ENCODE measurements around the gene MGAT3. TPM values are rescaled to one million over a fixed set of nuclear protein-coding genes. Genes with fewer than 3 reads are reported as not detected.
A peak's percentile ranks its signal among the peaks of the same experiment; 100 is the strongest.

Gene MGAT3
- total RNA-seq, result 10 to 100 TPM in 5 of 6 donors, 1 to 10 TPM in 1; 5.2 to 45.0 (median 26.0) TPM

GRCh38 chr22:39456522-39457197, at the start of gene MGAT3:
TSS of gene MGAT3 (plus strand) at chr22:39457012. CDS start at chr22:39487348, 30,336 bp downstream.
- Histone ChIP-seq H3K9me3 (no peaks in the 10 kb centered on the region), H3K4me1 (peaks cover 0 to 39% (median 9%) of the 10 kb centered on the region in 4 donors), H3K27ac (peak within 1 kb of the TSS; percentile 44 to 86 (median 66)), H3K4me3 (peak within 1 kb of the TSS; percentile 19 to 61 (median 55)), H3K36me3 (no peaks in the 10 kb centered on the region), H3K27me3 (peaks cover 0 to 22% (median 10%) of the 10 kb centered on the region in 4 donors)
- DNase-seq, result peak in 1 of 2 donors; percentile 84
- ATAC-seq (ENCODE audit: low FRiP score in 2 of 2), result no peak
- TF ChIP-seq CTCF (IDR thresholded peaks at IDR 0.05), result no peak
- TF ChIP-seq POLR2AphosphoS5 (IDR thresholded peaks at IDR 0.05), result no peak
- TF ChIP-seq EP300 (IDR thresholded peaks at IDR 0.05), result no peak
- WGBS, 2 donors, result 1 to 55% methylated on average over 29 to 52 of the region's 80 CpGs

- no peak overlapping the region for H3K4me3 ChIP-seq
- DNase-seq (no peak), ATAC-seq (ENCODE audit: low FRiP score in 2 of 2) (no peak)
- TF ChIP-seq CTCF (IDR thresholded peaks at IDR 0.05) (no peak), POLR2A (IDR thresholded peaks at IDR 0.05) (no peak), EP300 (IDR thresholded peaks at IDR 0.05) (no peak), POLR2AphosphoS5 (IDR thresholded peaks at IDR 0.05) (no peak)
- WGBS, 2 donors, result 73 to 77% methylated on average over 11 of the region's 11 CpGs
- H3K27me3 ChIP-seq, result no peaks in the 10 kb centered on the region
- peaks cover 0 to 6% (median 0%) of the 10 kb centered on the region in 4 donors for H3K36me3 ChIP-seq
- H3K4me1 ChIP-seq, result peaks cover 7 to 30% (median 13%) of the 10 kb centered on the region in 4 donors
- H3K9me3 ChIP-seq, result no peaks in the 10 kb centered on the region
- no peak overlapping the region for H3K27ac ChIP-seq
Observed at GRCh38 chr22:39408173-39408572, 48.6 kb upstream of the MGAT3 start.

GRCh38 chr22:39408807-39409206, 48.0 kb upstream of the MGAT3 start:
- DNase-seq (no peak), ATAC-seq (ENCODE audit: low FRiP score in 2 of 2) (no peak)
- H3K9me3 ChIP-seq, result no peaks in the 10 kb centered on the region
- H3K27ac ChIP-seq, result no peak overlapping the region
- no peaks in the 10 kb centered on the region for H3K27me3 ChIP-seq
- no peak overlapping the region for H3K4me3 ChIP-seq
- H3K36me3 ChIP-seq, result peaks cover 0 to 4% (median 0%) of the 10 kb centered on the region in 4 donors
- TF ChIP-seq CTCF (IDR thresholded peaks at IDR 0.05) (no peak), EP300 (IDR thresholded peaks at IDR 0.05) (no peak), POLR2A (IDR thresholded peaks at IDR 0.05) (no peak), POLR2AphosphoS5 (IDR thresholded peaks at IDR 0.05) (no peak)
- WGBS, 2 donors, result 74 to 89% methylated on average over 1 of the region's 1 CpG
- peaks cover 7 to 36% (median 13%) of the 10 kb centered on the region in 4 donors for H3K4me1 ChIP-seq

GRCh38 chr22:39409516-39410029, 47.2 kb upstream of the MGAT3 start:
- DNase-seq (no peak), ATAC-seq (ENCODE audit: low FRiP score in 2 of 2) (no peak)
- H3K27me3 ChIP-seq, result no peaks in the 10 kb centered on the region
- no peaks in the 10 kb centered on the region for H3K9me3 ChIP-seq
- no peak overlapping the region for H3K4me3 ChIP-seq
- H3K4me1 ChIP-seq, result peaks cover 7 to 38% (median 13%) of the 10 kb centered on the region in 4 donors
- 94% methylated on average over 11 of the region's 11 CpGs for WGBS, 2 donors
- no peak overlapping the region for H3K27ac ChIP-seq
- TF ChIP-seq POLR2AphosphoS5 (IDR thresholded peaks at IDR 0.05) (no peak), EP300 (IDR thresholded peaks at IDR 0.05) (no peak), CTCF (IDR thresholded peaks at IDR 0.05) (no peak), POLR2A (IDR thresholded peaks at IDR 0.05) (no peak)
- no peaks in the 10 kb centered on the region for H3K36me3 ChIP-seq

All from upper lobe of left lung (tissue), 6 donors.